Measurements from ENCODE around the gene MLLT1.

Gene MLLT1

GRCh38 chr19:6259312-6259861 lies 20.4 kb downstream of the MLLT1 start:
- no peak for DNase-seq (ENCODE audit: low read depth)
- no peak overlapping the region for H3K4me3 ChIP-seq (ENCODE audit: low read length)
- TF ChIP-seq, protein P1, sequence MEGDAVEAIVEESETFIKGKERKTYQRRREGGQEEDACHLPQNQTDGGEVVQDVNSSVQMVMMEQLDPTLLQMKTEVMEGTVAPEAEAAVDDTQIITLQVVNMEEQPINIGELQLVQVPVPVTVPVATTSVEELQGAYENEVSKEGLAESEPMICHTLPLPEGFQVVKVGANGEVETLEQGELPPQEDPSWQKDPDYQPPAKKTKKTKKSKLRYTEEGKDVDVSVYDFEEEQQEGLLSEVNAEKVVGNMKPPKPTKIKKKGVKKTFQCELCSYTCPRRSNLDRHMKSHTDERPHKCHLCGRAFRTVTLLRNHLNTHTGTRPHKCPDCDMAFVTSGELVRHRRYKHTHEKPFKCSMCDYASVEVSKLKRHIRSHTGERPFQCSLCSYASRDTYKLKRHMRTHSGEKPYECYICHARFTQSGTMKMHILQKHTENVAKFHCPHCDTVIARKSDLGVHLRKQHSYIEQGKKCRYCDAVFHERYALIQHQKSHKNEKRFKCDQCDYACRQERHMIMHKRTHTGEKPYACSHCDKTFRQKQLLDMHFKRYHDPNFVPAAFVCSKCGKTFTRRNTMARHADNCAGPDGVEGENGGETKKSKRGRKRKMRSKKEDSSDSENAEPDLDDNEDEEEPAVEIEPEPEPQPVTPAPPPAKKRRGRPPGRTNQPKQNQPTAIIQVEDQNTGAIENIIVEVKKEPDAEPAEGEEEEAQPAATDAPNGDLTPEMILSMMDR (conservative IDR thresholded peaks at IDR 0.05; ENCODE audit: low read depth, low read length) = no peak

GRCh38 chr19:6258812-6259311 lies 20.9 kb downstream of the MLLT1 start:
- TF ChIP-seq, protein P1 (conservative IDR thresholded peaks at IDR 0.05; ENCODE audit: low read depth, low read length) = no peak

GRCh38 chr19:6253954-6254733 lies 25.6 kb downstream of the MLLT1 start:
- no peak overlapping the region for H3K4me3 ChIP-seq (ENCODE audit: low read length)
- DNase-seq (ENCODE audit: low read depth) = no peak
- TF ChIP-seq, protein P1 (conservative IDR thresholded peaks at IDR 0.05; ENCODE audit: low read depth, low read length) = no peak

More at GRCh38 chr19:6258812-6259311, 20.9 kb downstream of the MLLT1 start:
- DNase-seq (ENCODE audit: low read depth) = no peak
- no peak overlapping the region for H3K4me3 ChIP-seq (ENCODE audit: low read length)

GRCh38 chr19:6252066-6252465 lies 27.7 kb downstream of the MLLT1 start:
- TF ChIP-seq, protein P1 (conservative IDR thresholded peaks at IDR 0.05; ENCODE audit: low read depth, low read length) = no peak
- H3K4me3 ChIP-seq (ENCODE audit: low read length) = no peak overlapping the region
- DNase-seq (ENCODE audit: low read depth) = no peak

DNA sequence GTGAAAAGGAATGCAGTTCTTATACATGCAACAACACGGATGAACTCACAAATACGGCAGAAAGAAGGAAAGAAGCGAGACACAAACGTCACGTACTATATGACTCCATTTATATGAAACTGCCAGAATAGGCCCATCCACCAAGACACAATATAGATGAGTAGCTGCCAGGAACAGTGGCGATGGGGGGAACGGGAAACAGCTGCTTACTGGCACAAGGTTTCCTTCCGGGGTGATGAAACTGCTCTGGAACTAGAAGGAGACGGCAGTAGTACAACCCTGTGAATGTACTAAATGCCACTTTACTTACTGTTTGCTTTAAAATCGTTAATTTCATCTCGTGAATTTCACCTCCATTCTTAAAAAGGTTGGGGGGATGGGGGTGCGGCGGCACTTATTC lies 28.9 kb downstream of the MLLT1 start:
- DNase-seq (ENCODE audit: low read depth) = no peak
- H3K4me3 ChIP-seq (ENCODE audit: low read length) = no peak overlapping the region

DNA sequence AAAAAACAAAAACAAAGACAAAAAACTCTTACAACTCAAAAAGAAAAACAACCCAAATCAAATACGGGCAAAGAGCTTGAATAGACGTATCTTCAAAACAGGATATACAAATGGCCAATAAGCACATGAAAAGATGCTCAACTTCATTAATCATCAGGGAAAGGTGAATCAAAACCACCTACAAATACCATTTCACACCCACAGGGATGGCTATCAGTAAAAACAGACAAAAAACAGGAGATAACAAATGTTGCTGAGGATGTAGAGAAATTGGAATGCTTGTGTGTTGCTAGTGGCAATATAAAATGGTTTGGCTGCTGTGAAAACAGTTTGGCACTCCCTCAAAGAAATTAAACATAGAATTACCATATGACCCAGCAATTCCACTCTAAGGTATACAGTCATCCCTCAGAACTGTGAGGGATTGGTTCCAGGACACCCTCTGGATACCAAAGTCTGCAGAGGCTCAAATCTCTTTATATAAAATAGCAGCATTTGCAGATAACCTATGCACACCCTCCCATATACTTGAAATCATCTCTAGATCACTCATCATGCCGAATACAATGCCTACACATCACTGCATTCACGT lies 29.7 kb downstream of the MLLT1 start:
- DNase-seq (ENCODE audit: low read depth) = no peak
- TF ChIP-seq, protein P1 (conservative IDR thresholded peaks at IDR 0.05; ENCODE audit: low read depth, low read length) = no peak
- no peak overlapping the region for H3K4me3 ChIP-seq (ENCODE audit: low read length)

More for the DNA sequence above, 28.9 kb downstream of the MLLT1 start:
- TF ChIP-seq, protein P1 (conservative IDR thresholded peaks at IDR 0.05; ENCODE audit: low read depth, low read length) = no peak

Measured in retinal pigment epithelial cell (primary cell).